Measurements from ENCODE around the gene SEMA3E.
"Not testable (repeated sequence)": the region's sequence is repeated elsewhere in the genome, so short reads cannot be mapped to it uniquely, and the experiment has no call there.

The SEMA3E gene

GRCh38 chr7:83648464-83649241, at the start of gene SEMA3E:
Gene SEMA3E, minus strand, starts transcription at chr7:83649139.
- peak in 2 of 3 experiments; percentile 43 to 55 for DNase-seq

- DNase-seq = no peak
Measured at GRCh38 chr7:83697804-83698530, 49.0 kb upstream of the SEMA3E start.

GRCh38 chr7:83696101-83696500, 47.2 kb upstream of the SEMA3E start:
- no peak for DNase-seq

- DNase-seq = no peak
Measured at GRCh38 chr7:83695128-83695960, 46.4 kb upstream of the SEMA3E start.

GRCh38 chr7:83693256-83693655, 44.3 kb upstream of the SEMA3E start:
- DNase-seq = no peak

- no peak for DNase-seq
Measured at GRCh38 chr7:83691095-83691494, 42.2 kb upstream of the SEMA3E start.

GRCh38 chr7:83689855-83690254, 40.9 kb upstream of the SEMA3E start:
- no peak for DNase-seq

- no peak for DNase-seq
Measured at GRCh38 chr7:83686416-83686815, 37.5 kb upstream of the SEMA3E start.

GRCh38 chr7:83684928-83685327, 36.0 kb upstream of the SEMA3E start:
- no peak for DNase-seq

GRCh38 chr7:83681200-83681778, 32.4 kb upstream of the SEMA3E start:
- DNase-seq = no peak

- DNase-seq = peak; percentile 40 to 85 (median 74)
Measured at GRCh38 chr7:83677180-83677866, 28.4 kb upstream of the SEMA3E start.

GRCh38 chr7:83673291-83673690, 24.4 kb upstream of the SEMA3E start:
- DNase-seq = not testable (repeated sequence)

- peak in 1 of 3 experiments; percentile 24 for DNase-seq
Measured at GRCh38 chr7:83672157-83672556, 23.2 kb upstream of the SEMA3E start.

- DNase-seq = no peak
Measured at GRCh38 chr7:83663131-83663530, 14.2 kb upstream of the SEMA3E start.

- DNase-seq = no peak
Measured at GRCh38 chr7:83658126-83658525, 9.2 kb upstream of the SEMA3E start.

- peak; percentile 40 to 78 (median 73) for DNase-seq
Measured at GRCh38 chr7:83655951-83656556, 7.1 kb upstream of the SEMA3E start.

- DNase-seq = no peak
Measured at GRCh38 chr7:83652481-83652880, 3.5 kb upstream of the SEMA3E start.

- peak in 1 of 3 experiments; percentile 28 for DNase-seq
Measured at GRCh38 chr7:83649701-83650100, 762 bp upstream of the SEMA3E start.

- no peak for DNase-seq
Measured at GRCh38 chr7:83646027-83646426, 2.9 kb downstream of the SEMA3E start.

- DNase-seq = peak in 2 of 3 experiments; percentile 38 to 79
Measured at GRCh38 chr7:83643739-83644138, 5.2 kb downstream of the SEMA3E start.

GRCh38 chr7:83643012-83643411, 5.9 kb downstream of the SEMA3E start:
- no peak for DNase-seq

Measured in NCI-H1417 (cell line).